ENCODE data around the gene MEPCE. TPM values are rescaled to one million over a fixed set of nuclear protein-coding genes. Genes with fewer than 3 reads are reported as not detected.

Gene MEPCE
- total and polyA plus RNA-seq, 2 experiments from 2014 or later, result 10.0 to 32.6 TPM

- peak; percentile 47 for ATAC-seq
- Mint-ChIP-seq H3K9me3 (peaks cover 20% of the 10 kb centered on the region; the same call in 2 of the 3 replicates), H3K27ac (peak overlapping the region; percentile 99), H3K27me3 (ENCODE audit: insufficient read depth, low read depth, poor library complexity) (peaks cover 36% of the 10 kb centered on the region), H3K4me1 (peaks cover 36% of the 10 kb centered on the region), H3K4me3 (peak overlapping the region; percentile 92), H3K36me3 (ENCODE audit: low read depth) (peaks cover 45% of the 10 kb centered on the region)
- peaks cover 3% of the 10 kb centered on the region; the same call in 1 of the 2 replicates for H3K36me3 ChIP-seq (ENCODE audit: insufficient read depth)
- peak overlapping the region; percentile 79 for H3K4me2 ChIP-seq
- peak overlapping the region; percentile 99 for H3K27ac ChIP-seq (ENCODE audit: low read depth)
- H3K79me2 ChIP-seq (replicated peaks; ENCODE audit: insufficient read depth), result peaks cover 32% of the 10 kb centered on the region
- peaks cover 23% of the 10 kb centered on the region; the same call in 1 of the 2 replicates for H3F3A ChIP-seq (replicated peaks; ENCODE audit: low read depth)
- peak overlapping the region; percentile 67 for H3K4me3 ChIP-seq
- H3K9me2 ChIP-seq (ENCODE audit: insufficient read depth), result 0 out of 2 replicates have a peak, but pooled peaks cover 3% of the 10 kb centered on the region
- H2AFZ ChIP-seq, result no peak overlapping the region
- peak; percentile 100 for DNase-seq (ENCODE audit: low spot score)
- H3K4me1 ChIP-seq (ENCODE audit: insufficient read depth), result peaks cover 21% of the 10 kb centered on the region; the same call in 1 of the 2 replicates
- peak; percentile 93 for TF ChIP-seq CREB1 (CRISPR knock-in tag; IDR thresholded peaks at IDR 0.05; ENCODE audit: low read depth)
- no peak for TF ChIP-seq ZNF331 (CRISPR knock-in tag; IDR thresholded peaks at IDR 0.05; ENCODE audit: low read depth)
- TF ChIP-seq, protein P1, sequence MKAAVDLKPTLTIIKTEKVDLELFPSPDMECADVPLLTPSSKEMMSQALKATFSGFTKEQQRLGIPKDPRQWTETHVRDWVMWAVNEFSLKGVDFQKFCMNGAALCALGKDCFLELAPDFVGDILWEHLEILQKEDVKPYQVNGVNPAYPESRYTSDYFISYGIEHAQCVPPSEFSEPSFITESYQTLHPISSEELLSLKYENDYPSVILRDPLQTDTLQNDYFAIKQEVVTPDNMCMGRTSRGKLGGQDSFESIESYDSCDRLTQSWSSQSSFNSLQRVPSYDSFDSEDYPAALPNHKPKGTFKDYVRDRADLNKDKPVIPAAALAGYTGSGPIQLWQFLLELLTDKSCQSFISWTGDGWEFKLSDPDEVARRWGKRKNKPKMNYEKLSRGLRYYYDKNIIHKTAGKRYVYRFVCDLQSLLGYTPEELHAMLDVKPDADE (IDR thresholded peaks at IDR 0.05), result peak; percentile 17; the same call in 1 of the 2 replicates
- no peak for TF ChIP-seq STAT1 (IDR thresholded peaks at IDR 0.05; ENCODE audit: unreplicated experiment)
- TF ChIP-seq, protein P2, sequence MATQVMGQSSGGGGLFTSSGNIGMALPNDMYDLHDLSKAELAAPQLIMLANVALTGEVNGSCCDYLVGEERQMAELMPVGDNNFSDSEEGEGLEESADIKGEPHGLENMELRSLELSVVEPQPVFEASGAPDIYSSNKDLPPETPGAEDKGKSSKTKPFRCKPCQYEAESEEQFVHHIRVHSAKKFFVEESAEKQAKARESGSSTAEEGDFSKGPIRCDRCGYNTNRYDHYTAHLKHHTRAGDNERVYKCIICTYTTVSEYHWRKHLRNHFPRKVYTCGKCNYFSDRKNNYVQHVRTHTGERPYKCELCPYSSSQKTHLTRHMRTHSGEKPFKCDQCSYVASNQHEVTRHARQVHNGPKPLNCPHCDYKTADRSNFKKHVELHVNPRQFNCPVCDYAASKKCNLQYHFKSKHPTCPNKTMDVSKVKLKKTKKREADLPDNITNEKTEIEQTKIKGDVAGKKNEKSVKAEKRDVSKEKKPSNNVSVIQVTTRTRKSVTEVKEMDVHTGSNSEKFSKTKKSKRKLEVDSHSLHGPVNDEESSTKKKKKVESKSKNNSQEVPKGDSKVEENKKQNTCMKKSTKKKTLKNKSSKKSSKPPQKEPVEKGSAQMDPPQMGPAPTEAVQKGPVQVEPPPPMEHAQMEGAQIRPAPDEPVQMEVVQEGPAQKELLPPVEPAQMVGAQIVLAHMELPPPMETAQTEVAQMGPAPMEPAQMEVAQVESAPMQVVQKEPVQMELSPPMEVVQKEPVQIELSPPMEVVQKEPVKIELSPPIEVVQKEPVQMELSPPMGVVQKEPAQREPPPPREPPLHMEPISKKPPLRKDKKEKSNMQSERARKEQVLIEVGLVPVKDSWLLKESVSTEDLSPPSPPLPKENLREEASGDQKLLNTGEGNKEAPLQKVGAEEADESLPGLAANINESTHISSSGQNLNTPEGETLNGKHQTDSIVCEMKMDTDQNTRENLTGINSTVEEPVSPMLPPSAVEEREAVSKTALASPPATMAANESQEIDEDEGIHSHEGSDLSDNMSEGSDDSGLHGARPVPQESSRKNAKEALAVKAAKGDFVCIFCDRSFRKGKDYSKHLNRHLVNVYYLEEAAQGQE (IDR thresholded peaks at IDR 0.05; ENCODE audit: unreplicated experiment), result no peak
- no peak for TF ChIP-seq NANOG (IDR thresholded peaks at IDR 0.05; ENCODE audit: borderline replicate concordance)
- TF ChIP-seq JUNB (IDR thresholded peaks at IDR 0.05; ENCODE audit: unreplicated experiment), result no peak
- peak; percentile 86 for TF ChIP-seq POLR2AphosphoS5 (IDR thresholded peaks at IDR 0.05; ENCODE audit: low read depth)
- no peak for TF ChIP-seq EZH2 (IDR thresholded peaks at IDR 0.05; ENCODE audit: low read depth, unreplicated experiment)
- no peak for TF ChIP-seq EZH2phosphoT487 (IDR thresholded peaks at IDR 0.05; ENCODE audit: unreplicated experiment)
- TF ChIP-seq, protein P3, sequence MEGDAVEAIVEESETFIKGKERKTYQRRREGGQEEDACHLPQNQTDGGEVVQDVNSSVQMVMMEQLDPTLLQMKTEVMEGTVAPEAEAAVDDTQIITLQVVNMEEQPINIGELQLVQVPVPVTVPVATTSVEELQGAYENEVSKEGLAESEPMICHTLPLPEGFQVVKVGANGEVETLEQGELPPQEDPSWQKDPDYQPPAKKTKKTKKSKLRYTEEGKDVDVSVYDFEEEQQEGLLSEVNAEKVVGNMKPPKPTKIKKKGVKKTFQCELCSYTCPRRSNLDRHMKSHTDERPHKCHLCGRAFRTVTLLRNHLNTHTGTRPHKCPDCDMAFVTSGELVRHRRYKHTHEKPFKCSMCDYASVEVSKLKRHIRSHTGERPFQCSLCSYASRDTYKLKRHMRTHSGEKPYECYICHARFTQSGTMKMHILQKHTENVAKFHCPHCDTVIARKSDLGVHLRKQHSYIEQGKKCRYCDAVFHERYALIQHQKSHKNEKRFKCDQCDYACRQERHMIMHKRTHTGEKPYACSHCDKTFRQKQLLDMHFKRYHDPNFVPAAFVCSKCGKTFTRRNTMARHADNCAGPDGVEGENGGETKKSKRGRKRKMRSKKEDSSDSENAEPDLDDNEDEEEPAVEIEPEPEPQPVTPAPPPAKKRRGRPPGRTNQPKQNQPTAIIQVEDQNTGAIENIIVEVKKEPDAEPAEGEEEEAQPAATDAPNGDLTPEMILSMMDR (conservative IDR thresholded peaks at IDR 0.05; ENCODE audit: low read depth in 2 of 2), result no peak
- TF ChIP-seq ZNF462 (CRISPR knock-in tag; IDR thresholded peaks at IDR 0.05), result no peak
- no peak for TF ChIP-seq ZNF114 (CRISPR knock-in tag; IDR thresholded peaks at IDR 0.05)
- peaks cover 9% of the 10 kb centered on the region for H3K27me3 ChIP-seq (ENCODE audit: insufficient read depth)
- no peaks in the 10 kb centered on the region; the same call in 1 of the 2 replicates for H4K20me1 ChIP-seq (replicated peaks; ENCODE audit: insufficient read depth)
These were observed 529 bp upstream of the MEPCE start for GRCh38 chr7:100428967-100429636.

Data from GM23338 (cell line).